ENCODE results near the gene TNRC6C. TPM values are rescaled to one million over a fixed set of nuclear protein-coding genes. Genes with fewer than 3 reads are reported as not detected.

The TNRC6C gene
- total RNA-seq, 4 donors from 2014 or later, result 6.4 to 20.5 (median 10.5) TPM

DNA sequence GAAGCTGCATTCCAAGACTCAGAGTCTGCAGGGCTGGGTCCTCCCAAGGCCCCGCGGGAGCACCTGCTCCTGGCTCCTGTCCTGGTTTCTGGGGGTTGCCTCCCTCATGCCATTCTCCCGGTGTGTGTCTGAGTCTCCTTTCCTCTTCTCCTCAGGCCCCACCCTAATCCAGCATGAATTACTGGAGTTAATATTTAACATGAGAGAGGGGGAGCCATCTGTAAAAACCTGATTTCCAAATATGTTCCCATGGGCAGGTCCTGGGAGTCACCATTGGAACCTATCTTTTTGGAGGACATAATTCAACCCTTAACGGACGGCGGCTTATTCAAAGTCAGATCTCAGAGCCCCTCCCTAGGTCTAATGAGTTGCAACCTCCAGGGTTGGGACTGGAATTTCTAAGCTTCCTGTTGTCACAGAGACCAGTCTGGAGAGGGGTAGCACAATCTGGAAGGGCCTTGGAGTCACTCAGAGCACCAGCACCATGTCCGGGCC lies 193.1 kb downstream of the TNRC6C start:
- peak; percentile 67 for ATAC-seq (ENCODE audit: low FRiP score)
- DNase-seq (ENCODE audit: low spot score), result no peak
- TF ChIP-seq, protein P1, sequence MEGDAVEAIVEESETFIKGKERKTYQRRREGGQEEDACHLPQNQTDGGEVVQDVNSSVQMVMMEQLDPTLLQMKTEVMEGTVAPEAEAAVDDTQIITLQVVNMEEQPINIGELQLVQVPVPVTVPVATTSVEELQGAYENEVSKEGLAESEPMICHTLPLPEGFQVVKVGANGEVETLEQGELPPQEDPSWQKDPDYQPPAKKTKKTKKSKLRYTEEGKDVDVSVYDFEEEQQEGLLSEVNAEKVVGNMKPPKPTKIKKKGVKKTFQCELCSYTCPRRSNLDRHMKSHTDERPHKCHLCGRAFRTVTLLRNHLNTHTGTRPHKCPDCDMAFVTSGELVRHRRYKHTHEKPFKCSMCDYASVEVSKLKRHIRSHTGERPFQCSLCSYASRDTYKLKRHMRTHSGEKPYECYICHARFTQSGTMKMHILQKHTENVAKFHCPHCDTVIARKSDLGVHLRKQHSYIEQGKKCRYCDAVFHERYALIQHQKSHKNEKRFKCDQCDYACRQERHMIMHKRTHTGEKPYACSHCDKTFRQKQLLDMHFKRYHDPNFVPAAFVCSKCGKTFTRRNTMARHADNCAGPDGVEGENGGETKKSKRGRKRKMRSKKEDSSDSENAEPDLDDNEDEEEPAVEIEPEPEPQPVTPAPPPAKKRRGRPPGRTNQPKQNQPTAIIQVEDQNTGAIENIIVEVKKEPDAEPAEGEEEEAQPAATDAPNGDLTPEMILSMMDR (IDR thresholded peaks at IDR 0.05), result no peak

DNA sequence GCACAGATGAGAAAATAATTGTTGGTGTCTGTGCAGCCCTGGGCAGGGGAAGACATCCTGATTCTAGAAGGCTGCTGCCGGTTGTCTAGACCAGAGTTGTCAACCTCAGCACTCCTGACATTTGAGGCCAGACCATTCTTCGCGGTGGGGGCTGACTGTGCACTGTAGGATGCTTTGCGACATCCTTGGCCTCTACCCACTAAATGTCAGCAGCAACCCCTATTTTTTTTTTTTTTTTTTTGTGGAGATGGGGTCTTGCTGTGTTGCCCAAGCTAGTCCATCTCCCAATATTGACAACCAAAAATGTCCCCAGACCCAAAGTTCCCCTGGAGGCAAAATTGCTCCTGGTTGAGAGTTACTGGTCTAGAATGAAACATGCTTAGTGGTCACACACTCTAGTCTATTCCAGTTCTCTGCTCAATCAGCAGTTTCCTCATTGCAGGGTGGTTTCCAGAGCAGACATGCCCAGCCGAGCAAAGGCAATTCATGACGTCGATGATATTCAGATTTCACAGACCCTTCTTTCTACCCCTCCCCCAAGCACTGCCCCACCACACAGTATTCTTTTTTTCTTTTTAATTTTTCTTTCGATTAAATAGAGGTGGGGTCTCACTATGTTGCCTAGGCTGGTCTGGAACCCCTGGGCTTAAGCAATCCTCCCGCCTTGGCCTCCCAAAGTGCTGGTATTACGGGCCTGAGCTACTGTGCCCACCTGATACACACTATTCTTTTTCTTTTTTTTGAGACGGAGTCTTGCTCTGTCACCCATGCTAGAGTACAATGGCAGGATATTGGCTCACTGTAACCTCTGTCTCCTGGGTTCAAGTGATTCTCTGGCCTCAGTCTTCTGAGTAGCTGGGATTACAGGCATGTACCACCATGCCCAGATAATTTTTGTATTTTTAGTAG lies 196.7 kb downstream of the TNRC6C start:
- DNase-seq (ENCODE audit: low spot score) (no peak), ATAC-seq (ENCODE audit: low FRiP score) (no peak)
- TF ChIP-seq, protein P1 (IDR thresholded peaks at IDR 0.05), result no peak

Small RNA genes lying within 50 kb of the gene (small RNA-seq; reads per million reads assigned to genes)
- not detected for gene RNU1-80P
- gene RNU6-625P, result not detected

Other genes with a start within 250 kb of the TNRC6C start
- 10 to 100 TPM; 21.8 to 72.8 (median 51.3) TPM for gene TMC6, start 170.1 kb downstream of the TNRC6C start, total RNA-seq
- gene TMC8, start 172.1 kb downstream of the TNRC6C start, total RNA-seq, result 10 to 100 TPM in 1 of 4 donors, 1 to 10 TPM in 3; 3.2 to 12.5 (median 6.5) TPM
- not detected for gene C17orf99, start 187.7 kb downstream of the TNRC6C start, total RNA-seq
- 10 to 100 TPM; 24.3 to 80.6 (median 52.4) TPM for gene SYNGR2, start 209.9 kb downstream of the TNRC6C start, total RNA-seq
- 10 to 100 TPM in 1 of 4 donors, 1 to 10 TPM in 3; 1.4 to 10.6 (median 3.1) TPM for gene TK1, start 228.3 kb downstream of the TNRC6C start, total RNA-seq
- 10 to 100 TPM; 21.7 to 29.0 (median 26.0) TPM for gene AFMID, start 228.7 kb downstream of the TNRC6C start, total RNA-seq

Data from omental fat pad (tissue), 4 donors.